NCI-H146 treated with DMSO at 0.1 percent for 48 hours (cell line): Measurements from ENCODE around the gene TGIF1.
A peak's percentile ranks its signal among the peaks of the same experiment; 100 is the strongest.
"Not testable (repeated sequence)": the region's sequence is repeated elsewhere in the genome, so short reads cannot be mapped to it uniquely, and the experiment has no call there.

ENCODE experiments used
- DNase-seq: peaks from one replicate; lab custom pipeline; 2025; ENCODE audit not compliant: unreplicated experiment; lab: John Stamatoyannopoulos, UW

TGIF1 gene

GRCh38 chr18:3450012-3450798 lies at the start of gene TGIF1:
TGIF1 (plus strand) TSS chr18:3450172; CDS start chr18:3450490, 318 bp downstream.
- peak; percentile 20 for DNase-seq

- no peak for DNase-seq
These were observed 49.2 kb upstream of the TGIF1 start for GRCh38 chr18:3400567-3401296.

- no peak for DNase-seq
These were observed 48.0 kb upstream of the TGIF1 start for GRCh38 chr18:3401669-3402620.

GRCh38 chr18:3402982-3403451 lies 47.0 kb upstream of the TGIF1 start:
- no peak for DNase-seq

GRCh38 chr18:3405713-3406112 lies 44.3 kb upstream of the TGIF1 start:
- no peak for DNase-seq

- no peak for DNase-seq
These were observed 41.9 kb upstream of the TGIF1 start for GRCh38 chr18:3408107-3408506.

GRCh38 chr18:3409811-3410210 lies 40.2 kb upstream of the TGIF1 start:
- DNase-seq = no peak

GRCh38 chr18:3410273-3410672 lies 39.7 kb upstream of the TGIF1 start:
- DNase-seq = no peak

- not testable (repeated sequence) for DNase-seq
These were observed 39.1 kb upstream of the TGIF1 start for GRCh38 chr18:3410876-3411275.

- no peak for DNase-seq
These were observed 38.6 kb upstream of the TGIF1 start for GRCh38 chr18:3411327-3411726.

- no peak for DNase-seq
These were observed 38.1 kb upstream of the TGIF1 start for GRCh38 chr18:3411854-3412268.

- DNase-seq = not testable (repeated sequence)
These were observed 37.4 kb upstream of the TGIF1 start for GRCh38 chr18:3412528-3412927.

GRCh38 chr18:3415110-3415509 lies 34.9 kb upstream of the TGIF1 start:
- no peak for DNase-seq

GRCh38 chr18:3418083-3418482 lies 31.9 kb upstream of the TGIF1 start:
- no peak for DNase-seq

- DNase-seq = no peak
These were observed 29.1 kb upstream of the TGIF1 start for GRCh38 chr18:3420919-3421279.

- no peak for DNase-seq
These were observed 27.1 kb upstream of the TGIF1 start for GRCh38 chr18:3422905-3423304.

GRCh38 chr18:3424280-3424890 lies 25.6 kb upstream of the TGIF1 start:
- no peak for DNase-seq

- DNase-seq = no peak
These were observed 24.9 kb upstream of the TGIF1 start for GRCh38 chr18:3425030-3425429.

- no peak for DNase-seq
These were observed 24.5 kb upstream of the TGIF1 start for GRCh38 chr18:3425446-3425845.

- DNase-seq = no peak
These were observed 23.9 kb upstream of the TGIF1 start for GRCh38 chr18:3426074-3426473.

- no peak for DNase-seq
These were observed 22.0 kb upstream of the TGIF1 start for GRCh38 chr18:3427944-3428343.
